Activated CD4-positive, alpha-beta memory T cell treated with anti-CD3 and anti-CD28 coated beads, Interleukin-2, amount 10 ng/mL, durations not matched to agents 7 days and 5 days (primary cell): ENCODE data around the gene TOX2. TPM values are rescaled to one million over a fixed set of nuclear protein-coding genes. Genes with fewer than 3 reads are reported as not detected.

ENCODE experiments used
- CTCF ChIA-PET: fragments of 350-600 bp; sonication (Branson Sonifier 250); formaldehyde crosslinking; loops from one replicate; lab custom pipeline; 2021; ENCODE audit warnings: antibody characterized with exemption, inconsistent platforms; lab: Charles Lee
- POLR2A ChIA-PET: fragments of 350-600 bp; sonication (Branson Sonifier 250); formaldehyde crosslinking; loops from one replicate; lab custom pipeline; 2021; ENCODE audit warnings: antibody characterized with exemption; lab: Charles Lee
- DNase-seq: peaks from one replicate; pipeline ENCODE4 v3.0.0-alpha.2; 2020
- H3K27ac Mint-ChIP-seq: one replicate; pipeline ENCODE4 v1.8.0; 2021; ENCODE audit warnings: mild to moderate bottlenecking, mixed read lengths
- H3K27me3 Mint-ChIP-seq: one replicate; pipeline ENCODE4 v1.8.0; 2021; ENCODE audit warnings: mixed read lengths
- H3K36me3 Mint-ChIP-seq: one replicate; pipeline ENCODE4 v1.8.0; 2021; ENCODE audit warnings: low read depth, mixed read lengths
- H3K4me1 Mint-ChIP-seq: one replicate; pipeline ENCODE4 v1.8.0; 2021; ENCODE audit warnings: mixed read lengths
- H3K4me3 Mint-ChIP-seq: one replicate; pipeline ENCODE4 v1.8.0; 2021; ENCODE audit warnings: mild to moderate bottlenecking, mixed read lengths
- H3K9me3 Mint-ChIP-seq: one replicate; pipeline ENCODE4 v1.8.0; 2021; ENCODE audit warnings: mixed read lengths
- total RNA-seq, 2 experiments: library from RNA; stranded (reverse); gene quantifications; one replicate each; pipeline ENCODE4 v1.2.3, GENCODE V29; 2021

The TOX2 gene
- total RNA-seq, 2 experiments from 2014 or later = 4.4 to 4.6 TPM

DNA sequence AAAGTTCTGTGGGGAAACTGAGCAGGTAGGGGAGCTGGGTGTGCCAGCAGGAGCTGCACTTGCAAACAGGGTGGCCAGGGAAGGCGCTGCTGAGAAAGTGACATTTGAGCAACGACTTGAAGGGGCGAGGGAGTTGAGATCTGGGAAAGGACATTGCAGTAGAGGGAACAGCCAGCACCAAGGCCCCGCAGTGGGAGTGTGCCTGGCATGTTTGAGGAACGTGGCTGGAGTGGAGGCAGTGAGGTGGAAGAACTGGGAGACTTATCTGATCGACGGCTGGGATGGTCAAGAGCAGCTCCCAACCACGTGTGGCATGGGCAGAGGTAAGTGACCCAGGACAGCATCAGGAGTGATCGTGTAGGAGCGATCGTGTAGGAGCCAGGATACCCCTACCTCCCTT, 77.3 kb downstream of the TOX2 start:
- peaks cover 36% of the 10 kb centered on the region for H3K27me3 Mint-ChIP-seq
- peaks cover 4% of the 10 kb centered on the region for H3K36me3 Mint-ChIP-seq
- H3K27ac Mint-ChIP-seq = no peak overlapping the region
- H3K4me3 Mint-ChIP-seq = no peak overlapping the region
- CTCF ChIA-PET = interaction anchor here (1.2 kb wide), 1 partner anchor 9 kb away, joined by 3 read pairs; no protein-coding TSS in a partner anchor
- POLR2A ChIA-PET = no interaction called here
- peaks cover 2% of the 10 kb centered on the region for H3K4me1 Mint-ChIP-seq
- peaks cover 2% of the 10 kb centered on the region for H3K9me3 Mint-ChIP-seq
- DNase-seq = no peak

DNA sequence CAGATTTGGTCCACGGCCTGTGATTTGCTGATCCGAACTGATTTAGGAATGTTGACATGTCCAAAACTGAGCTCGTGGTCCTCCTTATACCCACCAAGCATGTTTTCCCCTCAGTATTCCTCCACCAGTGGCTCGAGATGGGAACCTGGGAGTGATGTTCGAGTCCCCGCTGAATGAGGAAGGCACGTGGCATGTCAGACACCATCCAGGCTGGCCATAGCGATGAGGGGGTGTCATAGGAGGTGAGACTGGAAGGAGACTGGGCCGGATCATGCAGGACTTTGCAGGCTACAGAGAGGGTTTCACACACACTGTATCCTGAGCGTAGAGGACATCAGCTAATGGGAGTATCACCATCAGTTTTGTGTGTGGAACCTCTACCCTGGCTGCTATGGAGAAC, 78.2 kb downstream of the TOX2 start:
- no peak for DNase-seq
- H3K27me3 Mint-ChIP-seq = peaks cover 37% of the 10 kb centered on the region
- peaks cover 2% of the 10 kb centered on the region for H3K4me1 Mint-ChIP-seq
- H3K9me3 Mint-ChIP-seq = peaks cover 2% of the 10 kb centered on the region
- CTCF ChIA-PET = interaction anchor here (1.2 kb wide), 1 partner anchor 10 kb away, joined by 3 read pairs; no protein-coding TSS in a partner anchor
- peaks cover 4% of the 10 kb centered on the region for H3K36me3 Mint-ChIP-seq
- POLR2A ChIA-PET = no interaction called here
- no peak overlapping the region for H3K27ac Mint-ChIP-seq
- no peak overlapping the region for H3K4me3 Mint-ChIP-seq

DNA sequence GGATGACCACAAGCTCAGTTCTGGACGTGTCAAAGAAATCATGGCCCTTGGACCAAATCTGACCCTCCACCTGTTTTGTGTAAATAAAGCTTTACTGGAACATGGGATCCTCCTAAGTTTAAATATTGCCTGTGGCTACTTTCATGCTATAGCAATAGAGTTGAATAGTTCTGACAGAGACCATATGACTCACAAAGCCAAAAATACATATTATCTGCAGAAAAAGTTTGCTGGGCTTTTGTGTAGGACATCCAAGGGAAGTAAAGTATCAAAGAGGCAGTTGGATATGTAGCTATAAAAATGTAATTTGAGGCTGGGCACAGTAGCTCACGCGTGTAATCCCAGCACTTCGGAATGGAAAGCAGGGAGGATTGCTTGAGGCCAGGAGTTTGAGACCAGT, 78.9 kb downstream of the TOX2 start:
- Mint-ChIP-seq H3K4me3 (no peak overlapping the region), H3K27ac (no peak overlapping the region), H3K27me3 (peaks cover 35% of the 10 kb centered on the region), H3K4me1 (peaks cover under 1% of the 10 kb centered on the region), H3K36me3 (peaks cover 4% of the 10 kb centered on the region), H3K9me3 (peaks cover 2% of the 10 kb centered on the region)
- no peak for DNase-seq
- ChIA-PET CTCF (no interaction called here), POLR2A (no interaction called here)

DNA sequence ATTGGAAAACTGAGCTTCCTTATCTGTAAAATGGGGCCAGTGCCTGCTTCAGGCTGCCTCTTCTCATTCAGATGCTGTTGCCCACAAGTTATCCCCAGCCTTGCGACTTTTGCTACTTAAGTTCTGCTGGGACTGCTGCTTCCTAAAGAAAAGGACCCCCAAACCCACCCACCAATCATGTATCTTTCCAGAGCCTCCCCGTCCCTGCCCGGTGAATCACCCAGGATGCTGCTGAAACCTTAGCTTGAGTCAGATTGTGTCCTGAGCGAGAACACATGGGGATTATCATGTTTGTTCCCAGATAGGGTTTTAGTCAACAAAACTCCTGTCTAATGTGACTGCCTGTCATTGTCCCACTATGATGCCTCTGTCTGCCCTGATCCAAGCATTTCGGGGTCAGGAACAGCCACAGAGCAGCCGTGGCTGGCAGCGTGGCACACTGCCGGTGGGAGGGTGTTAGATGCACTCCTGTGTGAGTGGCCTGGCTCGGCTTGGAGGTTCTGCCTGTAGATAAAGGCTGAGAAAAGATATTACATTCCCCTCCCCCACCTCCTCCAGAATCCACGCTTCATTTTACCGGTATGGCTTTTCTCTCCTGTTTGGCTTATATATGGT, 79.9 kb downstream of the TOX2 start:
- no peak overlapping the region for H3K4me3 Mint-ChIP-seq
- DNase-seq = no peak
- H3K36me3 Mint-ChIP-seq = peaks cover 4% of the 10 kb centered on the region
- ChIA-PET CTCF (interaction anchor here (1.0 kb wide), 1 partner anchor 11 kb away, joined by 5 read pairs; no protein-coding TSS in a partner anchor), POLR2A (no interaction called here)
- H3K9me3 Mint-ChIP-seq = no peaks in the 10 kb centered on the region
- H3K27ac Mint-ChIP-seq = no peak overlapping the region
- H3K4me1 Mint-ChIP-seq = no peaks in the 10 kb centered on the region
- H3K27me3 Mint-ChIP-seq = peaks cover 32% of the 10 kb centered on the region

DNA sequence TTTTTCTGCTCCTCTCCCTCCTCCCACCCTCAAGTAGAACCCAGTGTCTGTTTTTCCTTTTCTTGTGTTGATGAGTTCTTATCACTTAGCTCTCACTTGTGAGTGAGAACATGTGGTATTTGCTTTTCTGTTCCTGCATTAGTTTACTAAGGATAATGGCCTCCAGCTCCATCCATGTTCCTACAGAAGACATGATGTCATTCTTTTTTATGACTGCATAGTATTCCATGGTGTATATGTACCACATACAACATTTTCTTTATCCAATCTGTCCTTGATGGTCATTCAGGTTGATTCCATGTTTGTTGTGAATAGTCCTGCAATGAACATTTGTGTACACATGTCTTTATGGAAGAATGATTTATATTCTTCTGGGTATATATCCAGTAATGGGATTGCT, 81.0 kb downstream of the TOX2 start:
- Mint-ChIP-seq H3K27me3 (peaks cover 43% of the 10 kb centered on the region), H3K27ac (no peak overlapping the region), H3K9me3 (no peaks in the 10 kb centered on the region), H3K36me3 (no peaks in the 10 kb centered on the region), H3K4me3 (no peak overlapping the region), H3K4me1 (no peaks in the 10 kb centered on the region)
- CTCF ChIA-PET = no interaction called here
- DNase-seq = no peak
- POLR2A ChIA-PET = no interaction called here

- ChIA-PET POLR2A (no interaction called here), CTCF (no interaction called here)
- Mint-ChIP-seq H3K27ac (no peak overlapping the region), H3K27me3 (peaks cover 49% of the 10 kb centered on the region), H3K9me3 (no peaks in the 10 kb centered on the region), H3K4me3 (no peak overlapping the region), H3K4me1 (peaks cover under 1% of the 10 kb centered on the region), H3K36me3 (no peaks in the 10 kb centered on the region)
- DNase-seq = no peak
Measured at GRCh38 chr20:43996240-43996930, 81.7 kb downstream of the TOX2 start.

DNA sequence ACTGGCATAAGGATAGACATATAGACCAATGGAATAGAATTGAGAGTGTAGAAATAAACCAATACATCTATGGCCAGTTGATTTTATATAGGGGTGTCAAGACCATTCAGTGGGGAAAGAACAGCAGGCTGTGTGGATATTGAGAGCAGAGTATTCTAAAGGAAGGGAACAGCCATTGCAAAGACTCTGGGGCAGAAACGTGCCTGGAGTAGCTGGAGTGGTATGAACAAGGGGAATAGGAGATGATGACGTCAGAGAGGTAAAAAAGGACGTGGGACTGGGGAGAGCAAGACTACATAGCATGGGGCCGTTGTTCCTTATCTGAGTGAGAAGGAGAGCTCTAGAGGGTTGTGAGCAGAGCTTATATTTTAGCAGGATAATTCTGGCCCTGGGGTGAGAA, 85.2 kb downstream of the TOX2 start:
- H3K27ac Mint-ChIP-seq = no peak overlapping the region
- no peaks in the 10 kb centered on the region for H3K36me3 Mint-ChIP-seq
- CTCF ChIA-PET = no interaction called here
- POLR2A ChIA-PET = no interaction called here
- peaks cover 9% of the 10 kb centered on the region for H3K4me1 Mint-ChIP-seq
- H3K9me3 Mint-ChIP-seq = no peaks in the 10 kb centered on the region
- H3K4me3 Mint-ChIP-seq = no peak overlapping the region
- DNase-seq = no peak
- H3K27me3 Mint-ChIP-seq = peaks cover 65% of the 10 kb centered on the region

DNA sequence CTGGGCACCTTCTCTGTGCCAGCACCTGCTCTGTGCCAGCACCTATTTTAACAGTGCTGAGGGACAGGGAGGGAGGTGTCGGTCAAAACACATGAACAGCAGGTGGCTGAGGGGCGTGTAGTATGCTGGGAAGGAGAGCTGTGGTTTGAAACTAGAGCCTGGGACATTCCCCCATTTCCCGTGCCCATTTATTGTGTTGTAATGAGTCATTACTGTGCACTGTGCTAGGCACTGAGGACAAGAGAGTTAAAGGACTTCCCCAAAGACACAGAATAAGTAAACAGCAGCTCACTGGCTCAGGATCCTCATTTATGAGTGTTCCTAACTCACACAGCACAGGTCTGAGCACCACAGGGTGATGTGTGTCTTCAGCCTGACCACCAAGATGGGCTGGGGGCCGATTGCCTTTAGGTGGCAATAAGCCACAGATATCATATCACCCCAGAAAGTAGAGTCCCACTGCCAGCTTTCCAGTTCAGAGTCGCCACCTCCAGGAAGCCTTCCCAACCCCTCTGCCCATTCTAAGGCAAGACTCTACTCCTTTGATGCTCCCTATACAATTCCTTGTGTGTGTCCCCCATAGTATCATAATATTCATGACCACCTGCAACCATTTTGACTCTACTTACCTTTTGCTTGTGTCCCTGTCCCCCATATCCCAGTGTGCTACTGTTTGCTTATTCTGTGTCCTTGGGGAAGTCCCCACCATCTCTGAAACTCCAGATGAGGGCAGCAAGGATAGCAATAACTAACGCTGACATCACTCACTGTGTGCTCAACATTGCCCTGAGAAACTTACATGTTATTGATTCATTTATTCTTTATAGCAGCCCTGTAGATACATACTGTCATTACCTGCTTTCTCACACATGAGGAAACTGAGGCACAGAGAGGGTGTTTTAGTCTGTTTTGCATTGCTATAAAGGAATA, 87.3 kb downstream of the TOX2 start:
- DNase-seq = no peak
- Mint-ChIP-seq H3K9me3 (no peaks in the 10 kb centered on the region), H3K4me3 (no peak overlapping the region), H3K27me3 (peaks cover 62% of the 10 kb centered on the region), H3K4me1 (peaks cover 9% of the 10 kb centered on the region), H3K36me3 (no peaks in the 10 kb centered on the region), H3K27ac (no peak overlapping the region)
- ChIA-PET CTCF (no interaction called here), POLR2A (no interaction called here)

DNA sequence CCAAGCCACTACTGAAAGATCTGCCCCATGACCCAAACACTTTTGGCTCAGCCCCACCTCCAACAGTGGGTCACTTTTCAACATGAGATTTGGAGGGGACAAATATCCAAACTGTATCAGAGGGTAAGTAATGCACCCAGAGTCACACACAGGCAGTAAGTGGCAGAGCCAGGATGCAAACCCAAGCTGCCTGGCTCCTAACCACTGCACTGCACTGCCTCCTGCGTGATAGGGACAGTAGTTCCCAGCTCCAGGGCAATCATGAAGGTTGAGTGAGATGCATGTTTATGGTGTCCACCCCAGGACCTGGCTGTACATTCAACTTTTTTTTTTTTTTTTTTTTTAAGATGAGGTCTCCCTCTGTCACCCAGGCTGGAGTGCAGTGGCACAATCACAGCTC, 88.2 kb downstream of the TOX2 start:
- ChIA-PET POLR2A (no interaction called here), CTCF (interaction anchor here (0.6 kb wide), 1 partner anchor 105 kb away, joined by 3 read pairs; no protein-coding TSS in a partner anchor)
- H3K36me3 Mint-ChIP-seq = no peaks in the 10 kb centered on the region
- peaks cover 57% of the 10 kb centered on the region for H3K27me3 Mint-ChIP-seq
- no peak overlapping the region for H3K4me3 Mint-ChIP-seq
- no peak overlapping the region for H3K27ac Mint-ChIP-seq
- no peak for DNase-seq
- peaks cover 9% of the 10 kb centered on the region for H3K4me1 Mint-ChIP-seq
- no peaks in the 10 kb centered on the region for H3K9me3 Mint-ChIP-seq

DNA sequence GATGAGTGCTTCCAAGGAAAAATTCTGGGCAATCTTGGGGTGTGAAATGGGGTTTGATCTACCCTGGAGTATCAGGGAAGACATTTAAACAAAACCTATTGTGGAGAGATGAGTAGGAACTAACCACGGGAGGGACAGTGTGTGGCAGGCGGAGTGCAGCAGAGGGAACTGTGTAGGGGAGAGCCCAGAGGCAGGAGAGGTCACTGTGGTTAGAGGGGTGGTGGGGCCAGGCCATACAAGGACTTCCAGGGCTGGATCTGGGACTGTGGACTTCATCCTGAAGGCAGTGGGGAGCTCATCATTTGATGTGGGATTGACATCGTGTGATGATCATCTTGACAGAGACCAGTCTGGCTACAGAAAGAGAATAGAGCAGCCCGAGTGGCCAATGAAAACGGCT, 89.0 kb downstream of the TOX2 start:
- no peaks in the 10 kb centered on the region for H3K36me3 Mint-ChIP-seq
- DNase-seq = no peak
- ChIA-PET POLR2A (no interaction called here), CTCF (no interaction called here)
- peaks cover 59% of the 10 kb centered on the region for H3K27me3 Mint-ChIP-seq
- no peak overlapping the region for H3K4me3 Mint-ChIP-seq
- no peak overlapping the region for H3K27ac Mint-ChIP-seq
- peaks cover 9% of the 10 kb centered on the region for H3K4me1 Mint-ChIP-seq
- no peaks in the 10 kb centered on the region for H3K9me3 Mint-ChIP-seq

- H3K9me3 Mint-ChIP-seq = no peaks in the 10 kb centered on the region
- ChIA-PET CTCF (no interaction called here), POLR2A (no interaction called here)
- H3K27ac Mint-ChIP-seq = no peak overlapping the region
- H3K4me1 Mint-ChIP-seq = peaks cover 9% of the 10 kb centered on the region
- DNase-seq = no peak
- H3K36me3 Mint-ChIP-seq = no peaks in the 10 kb centered on the region
- H3K27me3 Mint-ChIP-seq = peaks cover 63% of the 10 kb centered on the region
- no peak overlapping the region for H3K4me3 Mint-ChIP-seq
Measured at GRCh38 chr20:44004306-44004915, 89.8 kb downstream of the TOX2 start.

- H3K27ac Mint-ChIP-seq = no peak overlapping the region
- H3K36me3 Mint-ChIP-seq = no peaks in the 10 kb centered on the region
- CTCF ChIA-PET = no interaction called here
- POLR2A ChIA-PET = no interaction called here
- no peak for DNase-seq
- peaks cover 62% of the 10 kb centered on the region for H3K27me3 Mint-ChIP-seq
- no peak overlapping the region for H3K4me3 Mint-ChIP-seq
- H3K4me1 Mint-ChIP-seq = peaks cover 9% of the 10 kb centered on the region
- no peaks in the 10 kb centered on the region for H3K9me3 Mint-ChIP-seq
Measured at GRCh38 chr20:44005661-44006060, 91.0 kb downstream of the TOX2 start.

DNA sequence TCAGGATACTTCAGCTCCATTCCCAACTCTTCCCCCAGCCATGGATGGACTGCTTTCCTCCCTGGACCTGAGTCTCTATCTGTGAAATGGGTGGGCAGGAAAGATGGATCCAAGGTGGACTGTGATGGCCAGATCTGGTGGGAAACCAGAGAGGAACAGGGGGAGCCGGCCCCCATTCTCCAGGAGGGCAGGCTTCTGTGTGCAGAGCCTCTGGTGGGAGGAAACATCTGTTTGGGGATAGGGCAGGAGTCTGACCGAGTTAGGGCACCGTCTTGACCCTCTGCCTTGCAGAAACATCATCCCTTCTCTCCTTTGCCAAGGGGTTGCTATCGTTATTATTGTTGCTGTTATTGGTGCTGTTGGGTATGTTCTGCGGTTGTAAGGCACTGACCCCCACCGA, 91.5 kb downstream of the TOX2 start:
- DNase-seq = no peak
- no peaks in the 10 kb centered on the region for H3K9me3 Mint-ChIP-seq
- ChIA-PET CTCF (no interaction called here), POLR2A (no interaction called here)
- H3K27me3 Mint-ChIP-seq = peaks cover 63% of the 10 kb centered on the region
- H3K4me3 Mint-ChIP-seq = no peak overlapping the region
- H3K4me1 Mint-ChIP-seq = peaks cover 11% of the 10 kb centered on the region
- no peak overlapping the region for H3K27ac Mint-ChIP-seq
- no peaks in the 10 kb centered on the region for H3K36me3 Mint-ChIP-seq
